Lower leg skin (tissue), 4 donors: ENCODE measurements around the gene STK33. TPM values are rescaled to one million over a fixed set of nuclear protein-coding genes. Genes with fewer than 3 reads are reported as not detected.

Source experiments
- DNase-seq, 2 donors: peaks; one replicate each; pipeline ENCODE4 v3.0.0-alpha.2; 2019; ENCODE audit warnings: low spot score in 2 of 2
- H3K4me3 ChIP-seq: fragments of 200-600 bp; sonication (generic); 2 replicates; pipeline ENCODE4 v1.5.1; 2017; ENCODE audit warnings: mild to moderate bottlenecking, low read depth; ENCODE audit not compliant: poor library complexity, severe bottlenecking
- POLR2A ChIP-seq, 2 donors: fragments of 450-650 bp; IDR thresholded peaks; one replicate each; pipeline ENCODE4 v1.6.1; 2016 to 2017; ENCODE audit warnings: antibody characterized with exemption in 2 of 2, mild to moderate bottlenecking in 1 of 2, moderate library complexity in 1 of 2
- WGBS, 2 donors: methylation state at CpG; one replicate each; pipeline ENCODE4 v1.1.5; 2018; 5-methylcytosine and 5-hydroxymethylcytosine counted together
- intact Hi-C: fragments of 100-400 bp; cut with DNase I; formaldehyde crosslinking; loops from one replicate; pipeline ENCODE4 v1.15.0; 2023; ENCODE audit warnings: low total_unique reads
- total RNA-seq, 4 donors: library from RNA; depleted of rRNA; stranded (reverse); fragments of >200 nt; gene quantifications; one replicate each; pipeline ENCODE4 v1.1.0, GENCODE V29; 2016
- TF ChIP-seq, protein P1 (sequence below), 3 donors: fragments of 450-650 bp; IDR thresholded peaks; one replicate each; pipeline ENCODE4 v1.5.1; 2016; ENCODE audit warnings: antibody characterized with exemption in 3 of 3, mild to moderate bottlenecking in 3 of 3, moderate library complexity in 2 of 3

Gene STK33
- total RNA-seq, 4 donors from 2014 or later: 0.23 to 6.5 (median 0.29) TPM; not detected in 1

DNA sequence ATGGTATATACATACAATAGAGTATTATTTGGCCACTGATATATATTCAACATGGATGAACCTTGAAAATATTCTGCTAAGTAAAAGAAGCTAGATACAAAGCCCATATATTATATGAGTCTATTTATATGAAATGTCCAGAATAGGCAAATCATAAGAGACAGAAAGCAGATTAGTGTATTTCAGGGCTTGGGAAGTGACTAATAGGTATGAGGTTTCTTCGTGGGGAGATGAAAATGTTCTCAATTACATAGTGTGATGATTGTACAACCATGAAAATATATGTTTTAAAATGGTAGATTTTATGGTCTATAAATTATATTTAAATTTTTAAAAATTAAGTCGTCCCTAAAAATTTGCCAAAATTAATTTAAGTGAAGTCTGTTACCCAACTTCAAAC lies 92.2 kb downstream of the STK33 start:
- TF ChIP-seq POLR2A (IDR thresholded peaks at IDR 0.05): no peak
- TF ChIP-seq, protein P1, sequence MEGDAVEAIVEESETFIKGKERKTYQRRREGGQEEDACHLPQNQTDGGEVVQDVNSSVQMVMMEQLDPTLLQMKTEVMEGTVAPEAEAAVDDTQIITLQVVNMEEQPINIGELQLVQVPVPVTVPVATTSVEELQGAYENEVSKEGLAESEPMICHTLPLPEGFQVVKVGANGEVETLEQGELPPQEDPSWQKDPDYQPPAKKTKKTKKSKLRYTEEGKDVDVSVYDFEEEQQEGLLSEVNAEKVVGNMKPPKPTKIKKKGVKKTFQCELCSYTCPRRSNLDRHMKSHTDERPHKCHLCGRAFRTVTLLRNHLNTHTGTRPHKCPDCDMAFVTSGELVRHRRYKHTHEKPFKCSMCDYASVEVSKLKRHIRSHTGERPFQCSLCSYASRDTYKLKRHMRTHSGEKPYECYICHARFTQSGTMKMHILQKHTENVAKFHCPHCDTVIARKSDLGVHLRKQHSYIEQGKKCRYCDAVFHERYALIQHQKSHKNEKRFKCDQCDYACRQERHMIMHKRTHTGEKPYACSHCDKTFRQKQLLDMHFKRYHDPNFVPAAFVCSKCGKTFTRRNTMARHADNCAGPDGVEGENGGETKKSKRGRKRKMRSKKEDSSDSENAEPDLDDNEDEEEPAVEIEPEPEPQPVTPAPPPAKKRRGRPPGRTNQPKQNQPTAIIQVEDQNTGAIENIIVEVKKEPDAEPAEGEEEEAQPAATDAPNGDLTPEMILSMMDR (IDR thresholded peaks at IDR 0.05): no peak
- no peak for DNase-seq
- H3K4me3 ChIP-seq: no peak overlapping the region
- intact Hi-C loops: no loop called here
- 74 to 88% methylated on average over 2 of the region's 2 CpGs for WGBS, 2 donors

DNA sequence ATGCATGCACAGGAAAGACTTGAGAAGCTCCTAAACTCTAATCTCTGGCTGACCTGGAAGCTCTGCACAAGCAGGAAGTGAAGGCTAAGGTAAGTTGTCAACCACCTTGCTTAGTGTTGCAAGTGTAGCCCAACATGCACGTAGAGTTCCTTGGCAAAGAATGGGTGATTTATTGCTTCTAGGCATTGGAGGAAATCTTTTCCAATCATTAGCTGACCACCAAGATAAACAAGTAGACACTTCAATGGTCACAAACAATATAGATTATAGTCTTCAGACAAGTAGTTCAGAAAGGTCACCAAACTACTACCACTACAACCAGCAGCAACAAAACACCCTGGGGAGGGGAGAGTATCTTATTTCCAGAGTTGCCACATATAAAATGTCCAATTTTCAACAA lies 105.6 kb downstream of the STK33 start:
- H3K4me3 ChIP-seq: no peak overlapping the region
- DNase-seq: no peak
- no peak for TF ChIP-seq POLR2A (IDR thresholded peaks at IDR 0.05)
- TF ChIP-seq, protein P1 (IDR thresholded peaks at IDR 0.05): no peak
- intact Hi-C loops: no loop called here
- 58 to 79% methylated on average over 1 of the region's 1 CpG for WGBS, 2 donors

DNA sequence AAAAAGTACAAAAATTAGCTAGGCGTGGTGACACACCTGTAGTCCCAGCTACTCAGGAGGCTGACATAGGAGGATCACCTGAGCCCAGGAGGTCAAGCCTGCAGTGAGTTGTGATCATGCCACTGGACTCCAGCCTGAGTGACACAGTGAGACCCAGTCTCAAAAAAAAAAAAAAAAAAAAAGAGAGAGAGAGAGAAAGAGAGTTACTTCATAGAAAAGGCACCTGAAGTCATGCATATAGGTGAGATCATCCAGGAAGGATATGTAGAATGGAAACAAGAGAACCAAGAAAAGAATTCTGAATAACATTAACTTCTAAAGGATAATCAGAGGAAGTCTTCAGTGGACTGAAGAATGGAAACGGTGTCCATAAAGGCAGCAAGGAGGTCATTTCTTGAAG lies 106.8 kb downstream of the STK33 start:
- TF ChIP-seq, protein P1 (IDR thresholded peaks at IDR 0.05): no peak
- no peak for TF ChIP-seq POLR2A (IDR thresholded peaks at IDR 0.05)
- DNase-seq: no peak
- intact Hi-C loops: no loop called here
- H3K4me3 ChIP-seq: no peak overlapping the region
- 82 to 88% methylated on average over 2 of the region's 2 CpGs for WGBS, 2 donors

DNA sequence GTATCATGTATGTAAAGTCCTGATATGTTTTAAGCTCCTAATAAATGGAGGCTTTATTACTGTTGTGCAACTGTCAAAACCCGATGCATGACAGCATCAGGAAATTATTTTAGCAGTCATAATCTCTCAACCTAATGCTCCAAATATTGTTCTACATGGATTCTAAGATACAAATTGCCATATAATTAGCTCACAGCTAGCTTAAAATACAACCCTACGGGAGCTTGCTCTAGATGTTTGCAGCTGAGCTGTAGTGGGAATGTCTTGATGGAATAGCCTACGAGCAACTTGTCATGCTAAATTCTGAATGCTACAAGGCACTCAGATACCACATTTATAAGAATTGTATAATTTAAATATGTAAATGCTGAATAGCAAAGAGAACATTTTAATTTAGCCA lies 109.8 kb downstream of the STK33 start:
- no peak for DNase-seq
- H3K4me3 ChIP-seq: no peak overlapping the region
- WGBS, 2 donors: 79 to 80% methylated on average over 3 of the region's 3 CpGs
- TF ChIP-seq POLR2A (IDR thresholded peaks at IDR 0.05): no peak
- TF ChIP-seq, protein P1 (IDR thresholded peaks at IDR 0.05): no peak
- intact Hi-C loops: no loop called here

DNA sequence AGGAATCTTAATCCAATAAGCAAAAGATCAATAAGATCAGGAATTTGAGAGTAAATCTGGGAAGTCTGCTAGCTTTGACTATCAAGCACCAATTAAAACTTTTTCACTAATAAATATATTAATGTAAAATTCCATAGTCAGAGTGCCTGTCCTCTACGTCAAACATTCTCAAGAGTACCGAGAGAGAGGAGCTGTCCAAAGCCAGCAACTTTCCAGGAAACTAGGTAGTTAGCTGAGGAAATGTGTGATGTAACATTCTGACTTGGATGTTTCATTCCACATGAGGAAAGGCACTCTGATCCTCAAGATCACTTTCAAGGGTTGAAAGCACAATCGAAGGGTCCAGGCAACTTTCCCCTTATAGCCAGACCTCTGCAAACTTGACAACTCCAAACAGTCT lies 113.2 kb downstream of the STK33 start:
- intact Hi-C loops: no loop called here
- 58 to 68% methylated on average over 3 of the region's 3 CpGs for WGBS, 2 donors
- DNase-seq: no peak
- no peak for TF ChIP-seq POLR2A (IDR thresholded peaks at IDR 0.05)
- TF ChIP-seq, protein P1 (IDR thresholded peaks at IDR 0.05): no peak
- no peak overlapping the region for H3K4me3 ChIP-seq

DNA sequence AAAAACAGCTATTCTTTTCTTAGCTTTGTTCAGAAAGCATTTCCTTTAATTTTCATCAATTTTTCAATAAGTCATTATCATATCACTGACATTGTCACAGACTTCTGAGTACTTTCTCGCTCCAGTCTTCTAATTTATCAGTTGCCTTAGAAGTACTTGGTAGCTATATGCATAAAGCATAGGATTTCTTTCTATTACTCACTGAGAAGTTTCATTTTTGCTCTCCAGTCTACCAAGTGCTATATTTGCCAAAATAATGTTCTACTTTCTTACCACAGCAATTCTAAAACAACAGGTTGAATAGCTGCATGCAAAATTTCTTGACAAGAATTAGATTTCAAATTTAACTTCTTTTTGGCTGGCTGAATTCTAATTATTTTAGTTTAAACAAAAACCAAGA lies 116.3 kb downstream of the STK33 start:
- 86 to 92% methylated on average over 1 of the region's 1 CpG for WGBS, 2 donors
- intact Hi-C loops: no loop called here
- H3K4me3 ChIP-seq: no peak overlapping the region

More for the DNA sequence above, 116.3 kb downstream of the STK33 start:
- no peak for DNase-seq
- TF ChIP-seq, protein P1 (IDR thresholded peaks at IDR 0.05): no peak
- TF ChIP-seq POLR2A (IDR thresholded peaks at IDR 0.05): no peak
